ENCODE measurements around the gene SIGLEC6.

SIGLEC6 gene

DNA sequence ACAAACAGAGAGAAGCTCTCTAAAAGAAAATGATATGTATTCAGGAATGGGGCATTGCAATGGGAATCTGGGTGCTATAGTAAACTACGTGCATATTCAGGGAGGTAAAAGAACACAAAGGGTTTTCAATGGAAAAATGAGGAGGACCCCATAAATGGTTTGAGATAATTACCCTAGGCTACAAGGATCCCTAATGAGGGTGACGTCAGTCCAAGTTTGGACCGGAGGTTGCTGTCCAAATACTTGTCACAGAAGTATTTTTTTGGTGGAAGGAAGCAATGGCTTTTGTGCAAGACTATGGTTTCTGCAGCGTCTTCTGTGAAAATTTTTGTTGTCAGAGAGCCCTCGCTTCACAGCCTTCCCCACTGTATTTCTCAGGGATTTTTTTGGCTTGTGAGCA, 54.1 kb downstream of the SIGLEC6 start:
- no peak for DNase-seq (ENCODE audit: low read depth in 2 of 3, low spot score in 1 of 3)

DNA sequence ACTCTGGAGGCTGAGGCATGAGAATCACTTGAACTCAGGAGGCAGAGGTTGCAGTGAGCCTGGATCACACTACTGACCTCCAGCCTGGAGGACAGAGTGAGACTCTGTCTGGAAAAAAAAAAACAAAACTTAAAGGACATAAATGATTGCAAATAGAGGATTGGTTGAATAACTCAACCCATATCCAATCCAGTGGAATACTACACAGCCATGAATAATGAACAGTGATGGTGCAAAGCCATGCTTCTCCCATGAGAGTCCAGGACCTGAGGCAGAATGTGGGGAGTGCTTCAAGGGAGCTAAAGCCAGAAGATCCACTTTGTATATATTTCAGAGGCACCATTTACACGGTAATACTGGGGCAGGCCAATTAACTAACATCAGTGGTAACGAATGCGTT, 55.3 kb downstream of the SIGLEC6 start:
- no peak for DNase-seq (ENCODE audit: low read depth in 2 of 3, low spot score in 1 of 3)

DNA sequence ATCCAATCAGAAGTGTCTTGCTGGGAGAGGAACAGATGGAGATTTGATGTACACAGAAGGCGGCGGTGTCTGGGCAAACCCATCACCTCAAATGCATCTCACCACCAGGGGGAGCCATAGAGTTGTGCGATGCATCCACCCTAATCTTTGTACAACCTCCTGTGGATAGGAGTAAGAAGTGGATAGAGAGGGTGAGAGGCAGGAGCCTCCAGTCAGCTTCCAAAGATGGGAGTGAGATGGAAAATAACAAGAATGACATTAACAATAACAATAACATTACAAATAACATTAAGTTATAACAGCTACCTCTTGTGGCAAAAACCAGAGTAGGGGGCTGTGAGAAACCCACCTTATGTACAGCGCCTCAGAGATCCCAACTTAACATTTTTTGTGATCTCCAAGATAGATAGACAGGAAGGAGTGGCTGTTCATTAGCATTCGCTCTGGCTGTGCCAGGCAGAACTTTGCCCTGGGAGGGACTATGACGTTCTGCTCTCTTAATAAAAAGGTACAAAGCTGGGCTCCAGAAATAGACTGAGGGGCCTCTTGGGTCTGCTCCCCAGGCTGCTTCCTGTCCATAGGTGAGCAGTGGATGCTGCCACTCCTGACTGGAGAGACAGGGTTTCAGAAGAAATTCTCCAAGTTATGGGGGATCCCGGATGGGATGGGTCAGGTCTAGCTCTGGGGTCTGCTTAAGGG, 58.3 kb downstream of the SIGLEC6 start:
- DNase-seq (ENCODE audit: low read depth in 2 of 3, low spot score in 1 of 3) = peak; percentile 79 to 96 (median 82)

DNA sequence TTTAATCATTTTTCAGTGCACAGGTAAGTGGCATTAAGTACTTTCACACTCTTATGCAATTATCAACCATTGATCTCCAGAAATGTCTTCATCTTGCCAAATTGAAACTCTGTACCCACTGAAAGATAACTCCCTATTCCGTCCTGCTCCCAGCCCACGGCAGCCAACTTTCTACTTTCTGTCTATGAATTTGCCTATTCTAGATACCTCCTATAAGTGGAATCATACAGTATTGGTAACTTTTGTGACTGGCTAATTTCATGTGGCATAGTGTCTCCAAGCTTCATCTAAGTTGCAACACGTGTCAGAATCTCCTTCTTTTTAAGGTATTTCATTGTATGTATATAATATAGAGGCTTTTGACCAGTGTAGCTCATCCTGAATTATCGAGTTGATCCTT, 58.9 kb downstream of the SIGLEC6 start:
- no peak for DNase-seq (ENCODE audit: low read depth in 2 of 3, low spot score in 1 of 3)

DNA sequence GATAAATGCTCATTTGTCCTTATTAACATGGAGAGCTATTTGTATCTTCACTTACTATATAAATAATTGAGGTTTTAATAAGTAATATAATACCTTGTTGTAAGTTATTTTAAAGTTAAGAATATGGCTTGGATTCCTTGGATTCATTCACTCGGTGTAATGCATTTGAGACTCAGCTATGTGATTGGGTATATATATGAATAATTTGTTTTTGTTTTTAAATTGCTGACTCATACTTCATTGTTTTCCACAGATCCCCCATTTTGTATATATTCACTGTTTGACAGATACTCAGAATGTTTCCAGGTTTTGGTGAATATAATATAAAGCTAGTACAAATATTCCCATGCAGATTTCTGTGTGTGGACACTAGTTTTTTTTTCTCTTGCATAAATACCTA, 59.9 kb downstream of the SIGLEC6 start:
- no peak for DNase-seq (ENCODE audit: low read depth in 2 of 3, low spot score in 1 of 3)

DNA sequence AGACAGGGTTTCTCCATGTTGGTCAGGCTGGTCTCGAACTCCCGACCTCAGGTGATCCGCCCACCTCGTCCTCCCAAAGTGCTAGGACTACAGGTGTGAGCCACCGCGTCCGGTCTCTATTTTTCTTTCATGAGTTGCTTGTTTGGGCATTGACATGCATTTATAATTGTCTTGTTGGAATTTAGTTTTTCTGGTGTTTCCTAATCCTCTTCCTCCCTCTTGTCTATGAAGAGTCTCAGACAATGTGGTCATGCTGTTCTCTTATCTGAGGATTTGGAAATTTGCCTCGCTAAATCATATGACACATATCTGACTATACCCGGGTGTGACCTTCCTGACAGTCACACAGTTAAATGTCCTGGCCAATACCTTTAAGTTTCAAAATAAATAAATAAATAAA, 60.5 kb downstream of the SIGLEC6 start:
- DNase-seq (ENCODE audit: low read depth in 2 of 3, low spot score in 1 of 3) = no peak

DNA sequence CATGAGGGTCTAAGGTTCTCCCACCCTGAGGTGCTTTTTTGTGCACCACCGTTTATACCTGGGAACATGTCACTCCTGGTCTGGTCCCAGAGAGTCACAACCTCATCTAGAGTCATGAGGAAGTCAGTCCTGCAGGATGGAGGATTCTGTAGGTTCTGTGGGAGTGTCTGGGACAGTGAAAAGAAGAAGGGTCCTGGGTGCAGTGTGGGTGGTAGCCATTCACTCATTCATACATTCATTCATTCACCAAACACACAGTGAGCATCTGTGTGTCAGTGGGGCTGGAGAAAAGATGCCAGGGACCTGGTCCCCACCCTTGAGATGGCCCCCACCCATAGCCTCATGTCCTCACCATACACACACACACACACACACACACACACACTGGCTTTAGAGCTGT, 61.8 kb downstream of the SIGLEC6 start:
- no peak for DNase-seq (ENCODE audit: low read depth in 2 of 3, low spot score in 1 of 3)

DNA sequence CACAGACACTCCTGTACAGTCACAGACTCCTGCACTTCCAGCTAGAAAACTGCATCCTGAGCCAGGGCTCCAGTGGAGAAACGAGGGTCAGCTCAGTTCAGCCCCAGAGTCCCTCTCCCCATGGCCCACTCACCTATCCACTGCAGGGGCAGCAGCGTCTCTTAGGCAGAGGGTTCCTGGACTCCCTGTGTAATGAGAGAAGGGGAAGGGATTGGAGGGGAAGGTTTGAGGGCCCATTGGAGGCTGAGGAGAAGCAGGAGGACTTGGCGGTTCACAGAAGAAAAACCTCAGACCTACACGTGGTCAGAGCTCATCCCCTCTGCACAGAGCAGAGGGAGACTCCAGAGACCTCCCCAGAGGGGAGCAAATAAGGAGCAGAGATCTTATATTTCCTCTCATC, 62.3 kb downstream of the SIGLEC6 start:
- no peak for DNase-seq (ENCODE audit: low read depth in 2 of 3, low spot score in 1 of 3)

DNA sequence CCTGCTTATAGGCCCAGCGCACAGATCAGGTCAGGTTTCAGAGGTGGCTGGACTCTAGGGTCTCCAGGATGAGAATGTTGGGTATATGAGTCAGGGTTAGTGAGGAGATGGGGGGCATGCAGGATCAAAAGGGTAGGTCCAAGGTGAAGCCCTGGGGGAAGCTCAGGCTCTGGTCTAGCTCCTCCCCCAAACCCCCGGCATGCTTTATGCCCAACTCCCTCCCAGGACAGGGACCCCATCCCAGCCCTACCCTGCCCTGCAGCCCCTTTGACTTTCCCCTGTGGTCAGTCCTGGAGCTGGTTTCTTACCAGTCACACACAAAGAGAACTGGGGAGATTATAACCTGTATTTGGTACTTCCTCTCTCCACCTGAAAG, 62.9 kb downstream of the SIGLEC6 start:
- no peak for DNase-seq (ENCODE audit: low read depth in 2 of 3, low spot score in 1 of 3)

DNA sequence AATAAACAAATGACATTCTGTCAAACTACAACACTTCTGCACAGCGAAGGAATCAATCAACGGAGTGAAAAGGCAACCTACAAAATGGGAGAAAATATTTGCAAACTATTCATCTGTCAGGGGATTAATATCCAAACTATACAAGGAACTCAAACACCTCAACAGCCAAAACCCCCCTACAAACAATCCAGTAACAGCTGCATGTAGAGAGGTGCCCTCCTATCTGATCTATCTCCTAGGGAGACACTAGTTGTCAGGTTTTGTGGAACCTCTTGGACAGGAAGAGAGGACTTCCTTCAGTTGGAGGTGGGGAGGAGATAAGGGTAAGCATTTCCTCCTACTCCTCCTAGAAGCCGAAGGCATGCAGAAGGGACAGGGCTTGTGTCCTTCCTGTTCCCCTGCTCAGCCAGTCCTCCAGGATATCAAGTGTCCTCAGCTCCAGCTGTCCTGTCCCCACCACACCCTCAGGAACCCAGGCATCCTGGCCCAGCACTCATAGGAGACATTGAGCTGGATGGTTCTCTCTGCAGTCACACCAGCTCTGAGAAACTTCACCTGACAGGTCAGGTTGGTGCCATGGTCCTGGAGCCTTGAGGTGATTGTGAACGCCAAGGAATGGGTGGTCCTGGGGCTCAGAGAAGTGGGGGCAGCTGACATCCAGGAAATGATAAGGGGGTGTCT, 63.5 kb downstream of the SIGLEC6 start:
- no peak for DNase-seq (ENCODE audit: low read depth in 2 of 3, low spot score in 1 of 3)
